Vagina (tissue), 2 donors: Measurements from ENCODE around the gene HTR3B. TPM values are rescaled to one million over a fixed set of nuclear protein-coding genes. Genes with fewer than 3 reads are reported as not detected.

Experiments
- DNase-seq, 2 donors: peaks; one replicate each; pipeline ENCODE4 v3.0.0-alpha.2; 2017; ENCODE audit errors: extremely low spot score in 2 of 2
- H3K27ac ChIP-seq: fragments of 200-600 bp; sonication (generic); one replicate; pipeline ENCODE4 v1.5.1; 2019
- H3K27me3 ChIP-seq: fragments of 200-600 bp; sonication (generic); one replicate; pipeline ENCODE4 v1.5.1; 2019
- H3K36me3 ChIP-seq, 2 donors: fragments of 200-600 bp; sonication (generic); one replicate each; pipeline ENCODE4 v1.5.1; 2017 to 2019
- H3K4me1 ChIP-seq: fragments of 200-600 bp; sonication (generic); one replicate; pipeline ENCODE4 v1.5.1; 2019
- H3K4me3 ChIP-seq, 2 donors: fragments of 200-600 bp; sonication (generic); 1 replicate in 1 of 2; 2 replicates in 1 of 2; pipeline ENCODE4 v1.5.1; 2016 to 2019
- H3K9me3 ChIP-seq: fragments of 200-600 bp; sonication (generic); one replicate; pipeline ENCODE4 v1.5.1; 2019
- CTCF ChIP-seq, 3 experiments: fragments of 450-650 bp in 2 of 3; fragments of 200-600 bp in 1 of 3; sonication (generic) in 1 of 3; IDR thresholded peaks; one replicate each; pipeline ENCODE4 v1.5.1; 2017 to 2019; ENCODE audit warnings: antibody characterized with exemption in 3 of 3, mild to moderate bottlenecking in 2 of 3, moderate library complexity in 2 of 3
- POLR2A ChIP-seq, 2 donors: fragments of 450-650 bp; IDR thresholded peaks; one replicate each; pipeline ENCODE4 v1.6.1; 2017; ENCODE audit warnings: antibody characterized with exemption in 2 of 2, mild to moderate bottlenecking in 2 of 2, moderate library complexity in 2 of 2
- POLR2AphosphoS5 ChIP-seq, 2 donors: sonication (generic); formaldehyde crosslinking; IDR thresholded peaks; one replicate each; pipeline ENCODE4 v1.9.0; 2017; ENCODE audit warnings: antibody characterized with exemption in 2 of 2, mild to moderate bottlenecking in 2 of 2, low read depth in 1 of 2; ENCODE audit not compliant: insufficient read depth in 1 of 2
- intact Hi-C: fragments of 100-400 bp; cut with DNase I; formaldehyde crosslinking; loops from one replicate; pipeline ENCODE4 v1.15.1; 2023
- total RNA-seq: library from RNA; depleted of rRNA; stranded (reverse); fragments of >200 nt; gene quantifications from one replicate; pipeline ENCODE4 v1.2.3, GENCODE V29; 2016

HTR3B gene
- total RNA-seq, 1 donor from 2014 or later = not detected

- DNase-seq = no peak
- Histone ChIP-seq H3K27me3 (no peaks in the 10 kb centered on the region), H3K36me3 (no peaks in the 10 kb centered on the region), H3K4me1 (no peaks in the 10 kb centered on the region), H3K27ac (no peak within 1 kb of the TSS), H3K9me3 (no peaks in the 10 kb centered on the region), H3K4me3 (no peak within 1 kb of the TSS)
- no peak for TF ChIP-seq POLR2A (IDR thresholded peaks at IDR 0.05)
- no peak for TF ChIP-seq CTCF (IDR thresholded peaks at IDR 0.05)
- TF ChIP-seq POLR2AphosphoS5 (IDR thresholded peaks at IDR 0.05; ENCODE audit: insufficient read depth in 1 of 2, low read depth in 1 of 2) = no peak
- intact Hi-C loops = no loop called here
These were observed 70.3 kb downstream of the HTR3B start, which contains the start of gene HTR3A for GRCh38 chr11:113974741-113975470. TSS of gene HTR3A (plus strand) at chr11:113975108. CDS start at chr11:113975326, 218 bp downstream.

GRCh38 chr11:113977071-113977490 is 72.5 kb downstream of the HTR3B start:
- H3K27me3 ChIP-seq = no peaks in the 10 kb centered on the region
- DNase-seq = no peak
- H3K27ac ChIP-seq = no peak overlapping the region
- no peaks in the 10 kb centered on the region for H3K9me3 ChIP-seq
- H3K4me3 ChIP-seq = no peak overlapping the region
- no peaks in the 10 kb centered on the region for H3K36me3 ChIP-seq
- intact Hi-C loops = no loop called here
- TF ChIP-seq POLR2A (IDR thresholded peaks at IDR 0.05) (no peak), POLR2AphosphoS5 (IDR thresholded peaks at IDR 0.05; ENCODE audit: insufficient read depth in 1 of 2, low read depth in 1 of 2) (no peak), CTCF (IDR thresholded peaks at IDR 0.05) (no peak)
- no peaks in the 10 kb centered on the region for H3K4me1 ChIP-seq

GRCh38 chr11:113977701-113978100 is 73.1 kb downstream of the HTR3B start:
- Histone ChIP-seq H3K36me3 (no peaks in the 10 kb centered on the region), H3K4me3 (no peak overlapping the region), H3K9me3 (no peaks in the 10 kb centered on the region), H3K27ac (no peak overlapping the region), H3K27me3 (no peaks in the 10 kb centered on the region), H3K4me1 (no peaks in the 10 kb centered on the region)
- no peak for DNase-seq
- TF ChIP-seq CTCF (IDR thresholded peaks at IDR 0.05) = no peak
- no peak for TF ChIP-seq POLR2AphosphoS5 (IDR thresholded peaks at IDR 0.05; ENCODE audit: insufficient read depth in 1 of 2, low read depth in 1 of 2)
- TF ChIP-seq POLR2A (IDR thresholded peaks at IDR 0.05) = no peak
- intact Hi-C loops = no loop called here

GRCh38 chr11:113979431-113979830 is 74.8 kb downstream of the HTR3B start:
- DNase-seq = no peak

More at GRCh38 chr11:113979431-113979830, 74.8 kb downstream of the HTR3B start:
- Histone ChIP-seq H3K36me3 (no peaks in the 10 kb centered on the region), H3K9me3 (no peaks in the 10 kb centered on the region), H3K4me3 (no peak overlapping the region), H3K27ac (no peak overlapping the region), H3K27me3 (no peaks in the 10 kb centered on the region), H3K4me1 (no peaks in the 10 kb centered on the region)
- intact Hi-C loops = no loop called here
- TF ChIP-seq POLR2AphosphoS5 (IDR thresholded peaks at IDR 0.05; ENCODE audit: insufficient read depth in 1 of 2, low read depth in 1 of 2) = no peak
- no peak for TF ChIP-seq CTCF (IDR thresholded peaks at IDR 0.05)
- no peak for TF ChIP-seq POLR2A (IDR thresholded peaks at IDR 0.05)
